RWPE1 (cell line): ENCODE data around the gene KSR1.
"Not testable (repeated sequence)": the region's sequence is repeated elsewhere in the genome, so short reads cannot be mapped to it uniquely, and the experiment has no call there.

ENCODE experiments used
- CTCF ChIA-PET: fragments of 350-600 bp; sonication (Branson Sonifier 250); formaldehyde crosslinking; extraction: SDS; loops from one replicate; lab custom pipeline; 2021; lab: Yijun Ruan, JAX
- POLR2A ChIA-PET: fragments of 400-600 bp; formaldehyde crosslinking; extraction: SDS; loops from one replicate; lab custom pipeline; 2020; ENCODE audit warnings: antibody characterized with exemption; ENCODE audit not compliant: low non-redundant PET; lab: Yijun Ruan, JAX
- DNase-seq: peaks from one replicate; pipeline ENCODE4 v3.0.0; 2012; ENCODE audit warnings: low spot score
- H3K27ac ChIP-seq: fragments of 450-650 bp; 2 replicates; pipeline ENCODE4 v1.5.1; 2017
- TF ChIP-seq, protein P1 (sequence below): fragments of 450-650 bp; conservative IDR thresholded peaks from 2 replicates; pipeline ENCODE4 v1.5.1; 2017; ENCODE audit warnings: low read depth, mild to moderate bottlenecking

KSR1 gene

GRCh38 chr17:27463235-27463677, 7.0 kb downstream of the KSR1 start:
- no peak overlapping the region for H3K27ac ChIP-seq
- no peak for DNase-seq
- ChIA-PET CTCF (no interaction called here), POLR2A (no interaction called here)
- TF ChIP-seq, protein P1, sequence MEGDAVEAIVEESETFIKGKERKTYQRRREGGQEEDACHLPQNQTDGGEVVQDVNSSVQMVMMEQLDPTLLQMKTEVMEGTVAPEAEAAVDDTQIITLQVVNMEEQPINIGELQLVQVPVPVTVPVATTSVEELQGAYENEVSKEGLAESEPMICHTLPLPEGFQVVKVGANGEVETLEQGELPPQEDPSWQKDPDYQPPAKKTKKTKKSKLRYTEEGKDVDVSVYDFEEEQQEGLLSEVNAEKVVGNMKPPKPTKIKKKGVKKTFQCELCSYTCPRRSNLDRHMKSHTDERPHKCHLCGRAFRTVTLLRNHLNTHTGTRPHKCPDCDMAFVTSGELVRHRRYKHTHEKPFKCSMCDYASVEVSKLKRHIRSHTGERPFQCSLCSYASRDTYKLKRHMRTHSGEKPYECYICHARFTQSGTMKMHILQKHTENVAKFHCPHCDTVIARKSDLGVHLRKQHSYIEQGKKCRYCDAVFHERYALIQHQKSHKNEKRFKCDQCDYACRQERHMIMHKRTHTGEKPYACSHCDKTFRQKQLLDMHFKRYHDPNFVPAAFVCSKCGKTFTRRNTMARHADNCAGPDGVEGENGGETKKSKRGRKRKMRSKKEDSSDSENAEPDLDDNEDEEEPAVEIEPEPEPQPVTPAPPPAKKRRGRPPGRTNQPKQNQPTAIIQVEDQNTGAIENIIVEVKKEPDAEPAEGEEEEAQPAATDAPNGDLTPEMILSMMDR = no peak

DNA sequence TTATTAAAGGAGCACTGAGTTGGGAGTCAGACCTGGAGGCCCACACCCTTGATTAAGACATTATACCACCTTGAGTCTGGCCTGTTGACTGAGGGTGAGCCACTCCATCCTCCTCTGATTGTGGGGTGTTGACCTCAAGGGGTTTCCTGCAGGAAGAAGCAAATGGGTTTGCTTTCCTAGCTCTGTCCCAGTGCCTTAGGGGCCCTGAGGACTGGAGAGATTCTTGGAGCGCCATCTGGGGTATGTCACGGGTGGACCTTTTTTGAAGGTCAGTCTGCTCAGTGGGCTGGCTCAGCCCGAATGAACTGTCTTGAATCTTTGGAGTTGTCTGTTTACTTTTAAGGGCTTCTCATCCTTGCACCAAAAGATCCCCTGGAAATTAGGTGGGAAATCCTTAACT, 7.8 kb downstream of the KSR1 start:
- POLR2A ChIA-PET, CTCF ChIA-PET, DNase-seq, H3K27ac ChIP-seq: not testable (repeated sequence)

DNA sequence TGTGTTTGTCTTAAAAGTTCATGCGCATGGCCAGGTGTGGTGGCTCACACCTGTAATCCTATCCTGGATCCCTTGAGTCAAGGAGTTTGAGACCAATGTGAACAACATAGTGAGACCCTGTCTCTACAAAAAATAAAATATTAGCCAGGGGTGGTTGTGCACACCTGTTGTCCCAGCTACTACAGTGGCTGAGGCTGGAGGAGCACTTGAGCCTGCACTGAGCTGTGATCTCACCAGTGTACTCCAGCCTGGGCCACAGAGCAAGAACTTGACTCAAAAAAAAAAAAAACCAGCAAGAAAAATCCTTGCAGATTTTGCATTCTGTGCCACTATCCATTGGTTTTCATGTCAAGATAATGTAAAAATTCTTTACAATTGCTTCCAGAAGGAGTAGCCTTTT, 8.2 kb downstream of the KSR1 start:
- CTCF ChIA-PET = no interaction called here
- no peak overlapping the region for H3K27ac ChIP-seq
- DNase-seq = no peak
- TF ChIP-seq, protein P1 = no peak
- POLR2A ChIA-PET = no interaction called here

DNA sequence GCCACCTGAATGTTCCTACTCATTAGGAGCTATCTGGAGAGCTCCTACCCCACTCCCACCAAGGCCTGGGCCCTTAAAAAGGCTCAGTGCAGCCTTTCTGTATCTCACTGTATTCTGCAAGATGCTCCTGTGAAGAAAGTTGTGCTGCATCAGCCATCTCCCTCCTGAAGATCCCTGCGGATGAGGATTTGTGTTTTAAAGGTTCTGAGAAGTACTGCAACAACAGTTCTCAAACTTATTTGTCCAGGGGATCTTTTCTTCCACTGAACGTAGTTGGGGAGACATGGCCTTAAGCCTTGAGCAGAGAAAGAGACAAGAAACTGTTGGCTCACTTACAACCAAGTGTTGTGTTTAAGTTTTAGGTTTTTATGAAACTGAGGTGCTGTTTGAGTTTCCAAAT, 9.6 kb downstream of the KSR1 start:
- POLR2A ChIA-PET, CTCF ChIA-PET, H3K27ac ChIP-seq, DNase-seq: not testable (repeated sequence)

DNA sequence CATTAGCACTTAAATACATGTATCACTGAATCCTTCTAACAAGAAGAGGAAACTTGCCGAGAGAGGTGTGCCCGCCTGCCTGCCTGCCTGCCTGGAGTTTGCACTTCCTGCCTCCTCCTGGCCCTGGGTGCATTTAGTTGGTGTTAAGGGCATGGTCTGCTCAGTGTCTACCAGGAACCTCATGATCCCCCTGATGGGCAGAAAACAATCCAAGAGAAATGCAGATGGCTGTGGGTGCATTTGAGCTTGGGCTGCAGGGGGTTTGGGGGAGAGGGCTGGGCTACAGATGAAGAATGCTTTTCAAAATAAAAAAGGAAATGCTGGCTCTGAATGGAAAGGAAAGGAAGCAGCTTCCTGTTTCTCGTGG, 10.1 kb downstream of the KSR1 start:
- no peak overlapping the region for H3K27ac ChIP-seq
- DNase-seq = no peak
- CTCF ChIA-PET = no interaction called here
- POLR2A ChIA-PET = no interaction called here
- TF ChIP-seq, protein P1 = no peak

- POLR2A ChIA-PET = no interaction called here
These were observed 10.6 kb downstream of the KSR1 start for GRCh38 chr17:27466743-27467375.

GRCh38 chr17:27469256-27469655, 13.0 kb downstream of the KSR1 start:
- CTCF ChIA-PET = no interaction called here
- no peak overlapping the region for H3K27ac ChIP-seq
- POLR2A ChIA-PET = no interaction called here
- DNase-seq = no peak
- TF ChIP-seq, protein P1 = no peak

More at GRCh38 chr17:27466743-27467375, 10.6 kb downstream of the KSR1 start:
- no peak for DNase-seq
- TF ChIP-seq, protein P1 = no peak
- no peak overlapping the region for H3K27ac ChIP-seq
- CTCF ChIA-PET = no interaction called here
